Smooth muscle cell (in vitro differentiated cells): ENCODE measurements around the gene NDEL1. TPM values are rescaled to one million over a fixed set of nuclear protein-coding genes. Genes with fewer than 3 reads are reported as not detected.

Experiments
- DNase-seq: peaks from one replicate; lab custom pipeline; 2025; ENCODE audit not compliant: unreplicated experiment; lab: John Stamatoyannopoulos, UW
- H2AFZ ChIP-seq: fragments of 200-600 bp; sonication (generic); 2 replicates; pipeline ENCODE4 v1.6.0; 2016; ENCODE audit warnings: antibody characterized with exemption, low read depth, mild to moderate bottlenecking
- H3F3A ChIP-seq: fragments of 200-600 bp; sonication (generic); 2 replicates; pipeline ENCODE4 v1.6.0; 2017; ENCODE audit warnings: antibody characterized with exemption, low read depth
- H3K27ac ChIP-seq: fragments of 200-600 bp; sonication (generic); 2 replicates; pipeline ENCODE4 v1.5.1; 2016; ENCODE audit warnings: low read depth, mild to moderate bottlenecking
- H3K27me3 ChIP-seq: fragments of 200-600 bp; sonication (generic); 2 replicates; pipeline ENCODE4 v1.6.1; 2016; ENCODE audit warnings: low read depth, mild to moderate bottlenecking
- H3K36me3 ChIP-seq: fragments of 200-600 bp; sonication (generic); 2 replicates; pipeline ENCODE4 v1.5.1; 2016; ENCODE audit warnings: low read depth
- H3K4me1 ChIP-seq: fragments of 200-600 bp; sonication (generic); 2 replicates; pipeline ENCODE4 v1.5.1; 2016; ENCODE audit warnings: low read depth
- H3K4me2 ChIP-seq: fragments of 200-600 bp; sonication (generic); 2 replicates; pipeline ENCODE4 v1.6.0; 2016; ENCODE audit warnings: mild to moderate bottlenecking
- H3K4me3 ChIP-seq: fragments of 200-600 bp; sonication (generic); 2 replicates; pipeline ENCODE4 v1.5.1; 2016; ENCODE audit warnings: mild to moderate bottlenecking
- H3K79me2 ChIP-seq: fragments of 200-600 bp; sonication (generic); 2 replicates; pipeline ENCODE4 v1.6.0; 2016; ENCODE audit warnings: low read depth, mild to moderate bottlenecking
- H3K9ac ChIP-seq: fragments of 200-600 bp; sonication (generic); 2 replicates; pipeline ENCODE4 v1.6.0; 2016; ENCODE audit warnings: low read depth
- H3K9me3 ChIP-seq: fragments of 200-600 bp; sonication (generic); replicated peaks from 2 replicates; pipeline ENCODE4 v1.5.1; 2016; ENCODE audit warnings: low read depth
- H4K20me1 ChIP-seq: fragments of 200-600 bp; sonication (generic); 2 replicates; pipeline ENCODE4 v1.6.0; 2016; ENCODE audit warnings: low read depth
- CTCF ChIP-seq: fragments of 200-600 bp; sonication (generic); IDR thresholded peaks from 2 replicates; pipeline ENCODE4 v1.5.1; 2017; ENCODE audit warnings: borderline replicate concordance, mild to moderate bottlenecking, antibody characterized with exemption; ENCODE audit not compliant: insufficient read depth, poor library complexity, severe bottlenecking
- WGBS: methylation state at CpG from one replicate; pipeline ENCODE4 v1.1.7; 2016; ENCODE audit warnings: low lambda C conversion rate; 5-methylcytosine and 5-hydroxymethylcytosine counted together
- polyA plus RNA-seq: library from polyadenylated mRNA; unstranded; fragments of >200 nt; fragmentation: Nextera tagmentation; extraction: Ambion mirVana; gene quantifications from 2 replicates; pipeline ENCODE4 v1.2.1, GENCODE V29; 2016
- total RNA-seq: library from RNA; depleted of rRNA; stranded (reverse); fragments of >200 nt; gene quantifications from 2 replicates; pipeline ENCODE4 v1.2.3, GENCODE V29; 2014

Gene NDEL1
- total and polyA plus RNA-seq, 2 experiments from 2014 or later = 82.6 to 103 TPM

GRCh38 chr17:8455665-8456209, 20.1 kb downstream of the NDEL1 start:
- no peak for TF ChIP-seq CTCF
- no peaks in the 10 kb centered on the region for H3K4me1 ChIP-seq
- H3K36me3 ChIP-seq = peaks cover 69% of the 10 kb centered on the region
- no peak overlapping the region for H3K4me2 ChIP-seq
- H3F3A ChIP-seq = peaks cover 5% of the 10 kb centered on the region
- H3K9me3 ChIP-seq = no peaks in the 10 kb centered on the region
- H2AFZ ChIP-seq = no peak overlapping the region
- no peaks in the 10 kb centered on the region for H3K27me3 ChIP-seq
- no peak for DNase-seq
- H4K20me1 ChIP-seq = peaks cover 94% of the 10 kb centered on the region
- peaks cover 90% of the 10 kb centered on the region for H3K79me2 ChIP-seq
- no peak overlapping the region for H3K9ac ChIP-seq
- H3K4me3 ChIP-seq = no peak overlapping the region
- 83% methylated on average over 2 of the region's 2 CpGs for WGBS
- H3K27ac ChIP-seq = no peak overlapping the region

GRCh38 chr17:8458128-8458527, 22.4 kb downstream of the NDEL1 start:
- peaks cover 97% of the 10 kb centered on the region for H4K20me1 ChIP-seq
- H3K4me1 ChIP-seq = no peaks in the 10 kb centered on the region
- TF ChIP-seq CTCF = no peak
- no peak overlapping the region for H3K4me2 ChIP-seq
- peaks cover 55% of the 10 kb centered on the region for H3K36me3 ChIP-seq
- no peak overlapping the region for H2AFZ ChIP-seq
- H3K79me2 ChIP-seq = peaks cover 93% of the 10 kb centered on the region
- WGBS = 97% methylated on average over 6 of the region's 6 CpGs
- H3F3A ChIP-seq = peaks cover 22% of the 10 kb centered on the region
- no peak overlapping the region for H3K4me3 ChIP-seq
- no peak overlapping the region for H3K27ac ChIP-seq
- no peaks in the 10 kb centered on the region for H3K9me3 ChIP-seq
- H3K27me3 ChIP-seq = no peaks in the 10 kb centered on the region
- H3K9ac ChIP-seq = no peak overlapping the region
- no peak for DNase-seq

GRCh38 chr17:8459107-8459506, 23.4 kb downstream of the NDEL1 start:
- Histone ChIP-seq H3K9me3 (no peaks in the 10 kb centered on the region), H3K9ac (no peak overlapping the region), H3K27me3 (no peaks in the 10 kb centered on the region), H3K79me2 (peaks cover 93% of the 10 kb centered on the region), H3K36me3 (peaks cover 47% of the 10 kb centered on the region), H2AFZ (no peak overlapping the region), H3K4me1 (no peaks in the 10 kb centered on the region), H3K4me2 (no peak overlapping the region), H4K20me1 (peaks cover 97% of the 10 kb centered on the region), H3K4me3 (no peak overlapping the region), H3K27ac (no peak overlapping the region), H3F3A (peaks cover 23% of the 10 kb centered on the region)
- no peak for DNase-seq
- no peak for TF ChIP-seq CTCF
- WGBS = 98% methylated on average over 4 of the region's 4 CpGs

GRCh38 chr17:8459831-8460230, 24.1 kb downstream of the NDEL1 start:
- Histone ChIP-seq H3K27me3 (no peaks in the 10 kb centered on the region), H3F3A (peaks cover 24% of the 10 kb centered on the region), H3K4me3 (no peak overlapping the region), H3K4me1 (no peaks in the 10 kb centered on the region), H3K4me2 (no peak overlapping the region), H3K9me3 (no peaks in the 10 kb centered on the region), H3K9ac (no peak overlapping the region), H3K79me2 (peaks cover 95% of the 10 kb centered on the region), H3K36me3 (peaks cover 40% of the 10 kb centered on the region), H4K20me1 (peaks cover 97% of the 10 kb centered on the region), H2AFZ (no peak overlapping the region), H3K27ac (no peak overlapping the region)
- 92% methylated on average over 3 of the region's 3 CpGs for WGBS
- DNase-seq = no peak
- TF ChIP-seq CTCF = no peak
